C1 segment of cervical spinal cord (tissue), 14 donors: Measurements from ENCODE around the gene MINDY1.
A peak's percentile ranks its signal among the peaks of the same experiment; 100 is the strongest.

ENCODE experiments used
- DNase-seq, 14 donors: peaks; one replicate each; lab custom pipeline; 2025; lab: John Stamatoyannopoulos, UW

The MINDY1 gene

DNA sequence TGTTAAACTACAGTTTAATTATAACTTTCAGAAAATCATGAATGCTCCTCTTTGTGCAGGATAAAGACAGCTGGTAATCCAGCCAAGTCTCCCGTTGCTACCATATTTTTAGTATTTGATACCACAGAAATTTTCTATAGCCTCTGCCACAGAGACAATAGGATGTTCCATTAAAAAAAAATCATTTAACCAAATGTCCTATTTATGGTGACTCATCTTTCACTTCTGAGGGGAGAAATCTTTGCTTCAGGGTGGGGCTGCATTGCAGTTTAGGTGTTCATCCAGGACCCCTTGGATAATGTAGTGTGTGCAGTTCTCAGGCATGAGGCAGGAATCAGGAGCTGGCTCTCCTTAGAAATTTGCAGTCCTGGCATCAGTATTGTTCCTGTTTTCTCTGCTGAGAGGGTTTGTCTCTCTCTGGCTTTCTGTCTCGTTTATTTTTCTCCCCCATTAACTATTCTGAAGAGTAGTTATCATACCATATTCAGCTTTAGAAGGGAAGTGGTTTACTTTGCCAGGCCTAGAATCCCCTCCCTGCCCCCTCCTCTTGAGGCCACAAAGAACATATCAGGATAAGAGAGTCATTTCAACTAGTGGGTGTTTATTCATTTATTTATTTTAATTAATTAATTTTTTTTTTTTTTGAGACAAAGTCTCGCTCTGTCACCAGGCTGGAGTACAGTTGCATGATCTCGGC, 4.6 kb upstream of the MINDY1 start:
- no peak for DNase-seq

- DNase-seq: no peak
Observed at GRCh38 chr1:151010346-151010726, 3.6 kb upstream of the MINDY1 start.

GRCh38 chr1:151009674-151010345, 3.1 kb upstream of the MINDY1 start:
- no peak for DNase-seq

GRCh38 chr1:151009206-151009587, 2.5 kb upstream of the MINDY1 start:
- DNase-seq: no peak

DNA sequence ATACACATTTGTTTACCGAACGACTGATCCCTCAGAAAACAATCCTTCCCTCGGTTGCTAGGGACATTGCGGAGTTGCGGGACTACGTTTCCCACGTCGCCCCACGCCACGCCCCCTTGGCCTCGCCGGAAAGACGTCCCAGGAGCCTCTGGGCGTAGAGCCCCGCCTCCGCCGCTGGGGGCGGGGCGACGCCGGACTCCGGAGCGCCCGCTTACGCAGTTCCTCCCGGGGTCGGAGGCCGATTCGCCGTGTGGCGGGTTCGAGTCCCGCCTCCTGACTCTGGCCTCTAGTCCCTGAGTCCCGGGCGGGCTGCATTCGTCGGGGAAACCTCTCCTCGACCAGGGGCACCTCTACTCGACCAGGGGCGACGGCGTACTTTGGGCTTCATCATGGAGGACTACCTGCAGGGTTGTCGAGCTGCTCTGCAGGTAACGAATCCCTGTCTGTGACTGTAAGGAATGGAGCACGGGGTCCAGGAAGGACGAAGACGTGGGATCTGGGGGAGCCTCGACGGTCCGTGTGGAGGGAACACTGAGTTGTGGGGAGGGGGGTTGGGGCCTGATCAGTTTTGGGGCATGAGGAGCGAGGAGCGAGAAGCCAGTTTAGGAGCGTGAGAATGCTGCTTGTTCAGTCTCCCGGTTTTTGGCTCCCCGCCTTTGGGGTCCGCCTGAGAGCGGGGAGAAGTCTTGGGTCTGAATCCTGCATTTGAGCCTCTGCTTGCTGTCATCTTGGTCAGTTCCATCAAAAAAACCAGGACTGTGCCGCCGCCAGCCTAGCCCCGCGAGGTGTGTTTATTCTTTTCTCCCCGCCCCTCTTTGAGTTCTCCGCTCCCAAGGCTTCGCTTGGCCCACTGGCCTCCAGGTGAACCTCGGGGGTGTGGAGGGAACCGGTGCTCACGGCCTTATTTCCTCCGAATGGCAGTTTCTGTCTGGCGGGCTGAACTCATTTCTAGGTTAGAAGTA, 1.8 kb upstream of the MINDY1 start, which contains the start of gene PRUNE1:
Gene PRUNE1 (plus strand): TSS at position 206 of the 962 bp plus-strand sequence. CDS start 184 bp downstream, at position 390.
- peak; percentile 42 to 94 (median 87) for DNase-seq

- no peak for DNase-seq
Observed at GRCh38 chr1:151007853-151008243, 1.1 kb upstream of the MINDY1 start.

DNA sequence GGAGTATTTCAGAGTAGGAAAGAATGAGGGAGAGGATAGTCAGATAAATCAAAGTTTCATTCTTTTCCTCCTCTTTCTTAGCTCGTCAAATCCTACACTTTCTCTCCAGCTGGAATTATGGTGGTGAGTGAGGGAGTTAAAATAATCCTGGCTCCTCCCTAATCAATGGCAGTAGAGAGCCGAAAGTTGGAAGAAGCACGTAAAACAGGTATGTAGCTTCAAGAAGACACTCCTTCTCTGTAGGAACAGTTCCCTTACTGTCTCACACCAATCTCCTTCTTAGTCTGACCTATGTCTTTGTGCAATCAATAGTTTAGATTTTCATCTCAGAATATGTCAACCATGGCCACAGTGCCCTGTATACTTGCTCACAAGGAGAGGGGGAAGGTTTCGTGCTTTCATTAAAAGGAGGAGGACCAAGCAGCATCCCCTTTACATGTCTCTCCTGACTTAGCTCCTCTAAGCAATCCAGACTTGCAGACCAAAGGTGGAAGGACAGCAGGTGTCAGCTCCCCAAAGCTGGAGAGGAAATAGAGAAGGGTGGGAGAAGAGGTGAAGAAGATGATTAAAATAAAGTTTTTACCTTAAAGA, 878 bp downstream of the MINDY1 start:
- DNase-seq: peak in 4 of 14 donors; percentile 40 to 62 (median 54)

DNA sequence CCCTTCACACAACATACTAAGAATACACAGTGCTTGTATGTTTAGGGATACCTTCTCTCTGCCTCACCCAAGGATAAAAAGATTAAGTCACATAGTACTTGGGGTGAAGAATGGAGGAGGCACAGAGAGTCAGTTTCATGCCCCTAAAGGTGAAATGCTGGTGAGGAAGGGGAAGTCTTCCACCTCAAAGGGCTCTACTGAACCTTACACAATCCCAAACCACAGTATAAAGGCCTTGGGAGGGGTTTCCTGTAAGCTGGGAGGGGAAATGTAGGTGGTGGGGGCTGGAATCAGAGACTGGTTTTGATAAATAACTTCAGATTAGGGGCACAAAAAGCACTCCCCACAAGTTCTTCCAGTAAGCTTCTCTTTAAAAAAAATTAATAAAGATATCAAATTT, 3.5 kb downstream of the MINDY1 start:
- no peak for DNase-seq

DNA sequence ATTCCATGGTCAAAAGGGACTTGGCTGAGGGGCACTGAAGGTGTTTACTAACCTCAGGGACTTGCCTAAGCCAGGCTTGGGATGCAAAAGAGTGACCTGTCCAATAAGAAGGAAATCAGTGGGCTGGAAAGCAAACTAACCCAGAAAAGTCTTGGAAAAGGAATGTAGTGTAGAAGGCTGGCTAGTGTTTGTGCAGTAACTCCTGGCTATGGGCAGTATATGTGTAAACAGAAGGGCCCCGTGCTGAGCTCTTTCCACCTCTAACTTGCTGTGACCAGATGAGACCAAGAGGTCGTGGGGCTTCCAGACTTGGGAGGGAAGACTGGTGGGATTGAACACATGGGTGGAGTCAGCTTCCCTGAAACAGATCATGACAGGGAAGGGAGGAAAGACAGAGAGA, 4.1 kb downstream of the MINDY1 start:
- no peak for DNase-seq

DNA sequence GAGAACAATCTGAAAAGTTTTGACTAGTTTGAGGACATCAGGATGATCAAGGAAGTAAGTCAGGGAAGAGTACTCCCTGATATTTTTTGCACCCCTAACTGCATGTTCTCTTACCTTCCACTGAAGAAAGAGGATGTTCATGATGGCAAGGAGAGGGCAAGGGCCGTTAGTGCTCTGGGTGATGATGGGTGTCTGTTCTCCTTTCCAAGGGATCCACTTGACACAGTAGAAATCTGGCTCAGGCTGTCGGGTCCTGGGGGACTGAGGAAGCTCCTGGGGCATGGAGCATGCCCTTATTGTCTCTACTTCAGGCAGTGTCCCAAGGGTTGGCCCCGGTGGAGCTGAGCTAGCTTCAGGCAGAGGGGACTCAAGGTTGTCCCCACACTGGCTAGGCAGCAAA, 4.7 kb downstream of the MINDY1 start:
- no peak for DNase-seq

GRCh38 chr1:151001602-151002001, 5.1 kb downstream of the MINDY1 start:
- DNase-seq: no peak

GRCh38 chr1:151000408-151000807, 6.3 kb downstream of the MINDY1 start:
- DNase-seq: no peak

- DNase-seq: no peak
Observed at GRCh38 chr1:150999926-151000325, 6.8 kb downstream of the MINDY1 start.

GRCh38 chr1:150999051-150999674, 7.5 kb downstream of the MINDY1 start:
- DNase-seq: peak in 4 of 14 donors; percentile 21 to 41 (median 26)

- DNase-seq: no peak
Observed at GRCh38 chr1:150997949-150998348, 8.8 kb downstream of the MINDY1 start.

GRCh38 chr1:150997126-150997872, 9.4 kb downstream of the MINDY1 start:
- DNase-seq: no peak

- peak in 9 of 14 donors; percentile 10 to 56 (median 20) for DNase-seq
Observed at GRCh38 chr1:150995896-150996295, 10.8 kb downstream of the MINDY1 start.

DNA sequence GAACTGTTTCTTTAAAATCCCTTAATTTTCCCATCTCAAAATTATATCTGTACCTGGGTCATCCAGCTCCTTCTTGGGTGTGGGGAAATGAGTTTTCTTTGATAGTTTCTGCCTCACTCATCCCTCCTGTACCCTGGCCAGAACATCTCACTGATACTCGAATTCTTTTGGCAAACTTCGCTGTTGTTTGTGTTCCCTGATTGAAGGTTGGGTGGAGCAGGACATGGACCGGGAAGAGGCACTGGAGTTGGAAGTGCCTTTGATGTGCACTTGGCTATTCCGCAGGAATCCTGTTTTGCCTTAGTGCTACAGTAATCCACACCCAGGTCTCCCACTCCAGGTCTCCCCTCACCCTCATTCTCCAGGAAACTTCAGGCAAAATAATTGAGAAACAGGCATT, 11.2 kb downstream of the MINDY1 start:
- peak in 1 of 14 donors; percentile 56 for DNase-seq

GRCh38 chr1:150994248-150994647, 12.5 kb downstream of the MINDY1 start:
- DNase-seq: no peak

- DNase-seq: no peak
Observed at GRCh38 chr1:150992626-150993025, 14.1 kb downstream of the MINDY1 start.
